Testis (tissue), 3 donors: Measurements from ENCODE around the gene RAB33B. TPM values are rescaled to one million over a fixed set of nuclear protein-coding genes. Genes with fewer than 3 reads are reported as not detected.

Experiments used
- DNase-seq: peaks from one replicate; pipeline ENCODE4 v3.0.0-alpha.2; 2019
- H3K27ac ChIP-seq, 2 donors: fragments of 200-600 bp; sonication (generic); one replicate each; pipeline ENCODE4 v1.5.1; 2019
- H3K27me3 ChIP-seq: fragments of 200-600 bp; sonication (generic); one replicate; pipeline ENCODE4 v1.5.1; 2019
- H3K36me3 ChIP-seq: fragments of 200-600 bp; sonication (generic); one replicate; pipeline ENCODE4 v1.5.1; 2017; ENCODE audit warnings: low read depth; ENCODE audit errors: missing control alignments
- H3K4me1 ChIP-seq: fragments of 200-600 bp; sonication (generic); one replicate; pipeline ENCODE4 v1.5.1; 2019
- H3K4me3 ChIP-seq, 2 donors: fragments of 200-600 bp; sonication (generic); one replicate each; pipeline ENCODE4 v1.5.1; 2017 to 2019
- H3K9me3 ChIP-seq: fragments of 200-600 bp; sonication (generic); one replicate; pipeline ENCODE4 v1.5.1; 2017
- CTCF ChIP-seq, 3 experiments: fragments of 450-650 bp in 2 of 3; fragments of 200-600 bp in 1 of 3; sonication (generic) in 1 of 3; IDR thresholded peaks; one replicate each; pipeline ENCODE4 v1.5.1; 2016 to 2019; ENCODE audit warnings: antibody characterized with exemption in 3 of 3, mild to moderate bottlenecking in 2 of 3, moderate library complexity in 1 of 3
- POLR2A ChIP-seq: fragments of 450-650 bp; IDR thresholded peaks from one replicate; pipeline ENCODE4 v1.6.1; 2017; ENCODE audit warnings: antibody characterized with exemption, mild to moderate bottlenecking, moderate library complexity
- WGBS, 2 donors: methylation state at CpG; one replicate each; pipeline ENCODE4 v1.1.5; 2018; 5-methylcytosine and 5-hydroxymethylcytosine counted together
- intact Hi-C: fragments of 100-400 bp; cut with DNase I; formaldehyde crosslinking; loops from one replicate; pipeline ENCODE4 v1.15.1; 2023; ENCODE audit warnings: low total_unique reads
- polyA plus RNA-seq: library from polyadenylated mRNA; stranded (reverse); fragments of 350-450 nt; fragmentation: Illumina TruSeq; extraction: RNeasy Lipid Tissue Mini Kit (QIAGEN cat#74804); gene quantifications from one replicate; pipeline ENCODE4 v1.2.3, GENCODE V29; 2014; ENCODE audit warnings: low read depth, low replicate concordance; ENCODE audit not compliant: insufficient read depth
- total RNA-seq, 2 donors: library from RNA; depleted of rRNA; stranded (reverse); fragments of >200 nt; gene quantifications; one replicate each; pipeline ENCODE4 v1.2.3, GENCODE V29; 2016

The RAB33B gene
- total and polyA plus RNA-seq, 3 donors from 2014 or later, result 8.8 to 12.1 (median 10.9) TPM

GRCh38 chr4:139469216-139469615 lies 15.3 kb downstream of the RAB33B start:
- 87 to 98% methylated on average over 2 of the region's 2 CpGs for WGBS, 2 donors
- Histone ChIP-seq H3K4me3 (no peak overlapping the region), H3K27me3 (no peaks in the 10 kb centered on the region), H3K27ac (no peak overlapping the region), H3K9me3 (no peaks in the 10 kb centered on the region), H3K4me1 (no peaks in the 10 kb centered on the region), H3K36me3 (no peaks in the 10 kb centered on the region)
- intact Hi-C loops, result no loop called here
- no peak for DNase-seq
- TF ChIP-seq POLR2A (no peak), CTCF (IDR thresholded peaks at IDR 0.05) (no peak)

- 70 to 85% methylated on average over 1 of the region's 1 CpG for whole genome bisulfite sequencing, 2 donors
- intact Hi-C loops, result no loop called here
- Histone ChIP-seq H3K27ac (no peak overlapping the region), H3K36me3 (no peaks in the 10 kb centered on the region), H3K27me3 (no peaks in the 10 kb centered on the region), H3K9me3 (no peaks in the 10 kb centered on the region), H3K4me3 (no peak overlapping the region), H3K4me1 (no peaks in the 10 kb centered on the region)
- TF ChIP-seq POLR2A (no peak), CTCF (IDR thresholded peaks at IDR 0.05) (no peak)
- no peak for DNase-seq
Measured at GRCh38 chr4:139469869-139470268, 15.9 kb downstream of the RAB33B start.

GRCh38 chr4:139470295-139470694 lies 16.4 kb downstream of the RAB33B start:
- DNase-seq, result no peak
- intact Hi-C loops, result no loop called here
- TF ChIP-seq CTCF (IDR thresholded peaks at IDR 0.05) (no peak), POLR2A (no peak)
- H3K27me3 ChIP-seq, result no peaks in the 10 kb centered on the region
- H3K27ac ChIP-seq, result no peak overlapping the region
- no peaks in the 10 kb centered on the region for H3K9me3 ChIP-seq
- no peak overlapping the region for H3K4me3 ChIP-seq
- no peaks in the 10 kb centered on the region for H3K36me3 ChIP-seq
- H3K4me1 ChIP-seq, result no peaks in the 10 kb centered on the region

- Histone ChIP-seq H3K4me3 (no peak overlapping the region), H3K4me1 (no peaks in the 10 kb centered on the region), H3K27ac (no peak overlapping the region), H3K9me3 (no peaks in the 10 kb centered on the region), H3K27me3 (no peaks in the 10 kb centered on the region), H3K36me3 (no peaks in the 10 kb centered on the region)
- TF ChIP-seq CTCF (IDR thresholded peaks at IDR 0.05), result no peak
- TF ChIP-seq POLR2A, result no peak
- 95 to 96% methylated on average over 6 of the region's 6 CpGs for WGBS, 2 donors
- intact Hi-C loops, result no loop called here
- no peak for DNase-seq
Measured at GRCh38 chr4:139470997-139471665, 17.2 kb downstream of the RAB33B start.

GRCh38 chr4:139472852-139473251 lies 18.9 kb downstream of the RAB33B start:
- DNase-seq, result no peak
- 67 to 81% methylated on average over 3 of the region's 3 CpGs for WGBS, 2 donors
- Histone ChIP-seq H3K4me3 (no peak overlapping the region), H3K9me3 (no peaks in the 10 kb centered on the region), H3K27ac (no peak overlapping the region), H3K4me1 (no peaks in the 10 kb centered on the region), H3K27me3 (no peaks in the 10 kb centered on the region), H3K36me3 (no peaks in the 10 kb centered on the region)
- intact Hi-C loops, result no loop called here
- no peak for TF ChIP-seq POLR2A
- no peak for TF ChIP-seq CTCF (IDR thresholded peaks at IDR 0.05)
